ENCODE measurements around the gene TAF9B.
"Not testable (repeated sequence)": the region's sequence is repeated elsewhere in the genome, so short reads cannot be mapped to it uniquely, and the experiment has no call there.

The TAF9B gene

DNA sequence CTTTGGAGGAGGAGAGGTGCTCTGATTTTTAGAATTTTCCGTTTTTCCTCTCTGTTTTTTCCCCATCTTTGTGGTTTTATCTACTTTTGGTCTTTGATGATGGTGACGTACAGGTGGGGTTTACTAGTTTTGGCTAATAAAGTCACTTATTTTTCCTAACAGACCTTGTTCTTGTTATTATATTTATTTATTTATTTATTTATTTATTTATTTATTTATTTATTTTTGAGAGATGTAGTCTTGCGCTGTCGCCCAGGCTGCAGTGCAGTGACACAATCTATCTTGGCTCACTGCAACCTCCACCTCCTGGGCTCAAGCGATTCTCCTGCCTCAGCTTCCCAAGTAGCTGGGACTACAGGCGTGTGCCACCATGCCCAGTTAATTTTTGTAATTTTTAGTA lies 58.0 kb downstream of the TAF9B start:
- not testable (repeated sequence) for H3K4me3 ChIP-seq (ENCODE audit: low read depth, low read length); H4K8ac ChIP-seq (ENCODE audit: low read depth, low read length); H3K14ac ChIP-seq (ENCODE audit: low read length); H3K9me3 ChIP-seq (ENCODE audit: insufficient read depth, low read depth, low read length); H3K27me3 ChIP-seq (ENCODE audit: insufficient read depth, low read length); H3K18ac ChIP-seq (ENCODE audit: low read length); H3K23ac ChIP-seq (ENCODE audit: low read length); H3K27ac ChIP-seq (ENCODE audit: low read depth, low read length); H2AK5ac ChIP-seq (ENCODE audit: low read length); H2BK12ac ChIP-seq (ENCODE audit: low read length); H2BK5ac ChIP-seq (ENCODE audit: low read depth, low read length, poor library complexity); H3K4me2 ChIP-seq (ENCODE audit: low read length); DNase-seq; H2AFZ ChIP-seq (ENCODE audit: insufficient read depth, low read length, poor library complexity); H2BK120ac ChIP-seq (ENCODE audit: insufficient read depth, low read length, poor library complexity); H3K36me3 ChIP-seq (ENCODE audit: control insufficient read depth in 1 of 2, insufficient read depth in 2 of 2, low read length in 2 of 2); H3K79me1 ChIP-seq (ENCODE audit: low read length); H3K4me1 ChIP-seq (ENCODE audit: control insufficient read depth in 1 of 2, insufficient read depth in 2 of 2, low read length in 2 of 2); H4K12ac ChIP-seq (ENCODE audit: low read depth, low read length); H3K79me2 ChIP-seq (ENCODE audit: control insufficient read depth, insufficient read depth, low read length, poor library complexity); H3K9ac ChIP-seq (ENCODE audit: low read length); H4K91ac ChIP-seq (ENCODE audit: low read depth, low read length); H3K4ac ChIP-seq (ENCODE audit: low read depth, low read length)
- no CpG with 5 or more reads among the region's 6 CpGs for WGBS (ENCODE audit: extremely low coverage, insufficient coverage, insufficient read length)

Measured in trophoblast cell (in vitro differentiated cells and primary cell).